Measurements from ENCODE around the gene PAOX. TPM values are rescaled to one million over a fixed set of nuclear protein-coding genes. Genes with fewer than 3 reads are reported as not detected.

PAOX gene
- total and polyA plus RNA-seq, 3 donors from 2014 or later, result 24.8 to 91.5 (median 49.5) TPM

- Histone ChIP-seq H3K36me3 (ENCODE audit: low read depth, missing control alignments) (no peaks in the 10 kb centered on the region), H3K4me1 (peaks cover 23% of the 10 kb centered on the region), H3K9me3 (no peaks in the 10 kb centered on the region), H3K27me3 (peaks cover 7% of the 10 kb centered on the region), H3K27ac (no peak overlapping the region), H3K4me3 (no peak overlapping the region)
- intact Hi-C loops (cut with DNase I; ENCODE audit: low total_unique reads), result no loop called here
- no peak for DNase-seq
- 72 to 75% methylated on average over 10 of the region's 10 CpGs for WGBS, 2 donors
- no peak for TF ChIP-seq POLR2A (IDR thresholded peaks at IDR 0.05)
These were observed 40.7 kb upstream of the PAOX start for GRCh38 chr10:133338080-133339071.

GRCh38 chr10:133339708-133340380, 39.2 kb upstream of the PAOX start:
- no peak overlapping the region for H3K4me3 ChIP-seq
- H3K27me3 ChIP-seq, result peaks cover 7% of the 10 kb centered on the region
- no peaks in the 10 kb centered on the region for H3K36me3 ChIP-seq (ENCODE audit: low read depth, missing control alignments)
- DNase-seq, result no peak
- TF ChIP-seq, protein P1, sequence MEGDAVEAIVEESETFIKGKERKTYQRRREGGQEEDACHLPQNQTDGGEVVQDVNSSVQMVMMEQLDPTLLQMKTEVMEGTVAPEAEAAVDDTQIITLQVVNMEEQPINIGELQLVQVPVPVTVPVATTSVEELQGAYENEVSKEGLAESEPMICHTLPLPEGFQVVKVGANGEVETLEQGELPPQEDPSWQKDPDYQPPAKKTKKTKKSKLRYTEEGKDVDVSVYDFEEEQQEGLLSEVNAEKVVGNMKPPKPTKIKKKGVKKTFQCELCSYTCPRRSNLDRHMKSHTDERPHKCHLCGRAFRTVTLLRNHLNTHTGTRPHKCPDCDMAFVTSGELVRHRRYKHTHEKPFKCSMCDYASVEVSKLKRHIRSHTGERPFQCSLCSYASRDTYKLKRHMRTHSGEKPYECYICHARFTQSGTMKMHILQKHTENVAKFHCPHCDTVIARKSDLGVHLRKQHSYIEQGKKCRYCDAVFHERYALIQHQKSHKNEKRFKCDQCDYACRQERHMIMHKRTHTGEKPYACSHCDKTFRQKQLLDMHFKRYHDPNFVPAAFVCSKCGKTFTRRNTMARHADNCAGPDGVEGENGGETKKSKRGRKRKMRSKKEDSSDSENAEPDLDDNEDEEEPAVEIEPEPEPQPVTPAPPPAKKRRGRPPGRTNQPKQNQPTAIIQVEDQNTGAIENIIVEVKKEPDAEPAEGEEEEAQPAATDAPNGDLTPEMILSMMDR (IDR thresholded peaks at IDR 0.05), result no peak
- no peak for TF ChIP-seq POLR2A (IDR thresholded peaks at IDR 0.05)
- no peak overlapping the region for H3K27ac ChIP-seq
- peaks cover 21% of the 10 kb centered on the region for H3K4me1 ChIP-seq
- H3K9me3 ChIP-seq, result no peaks in the 10 kb centered on the region
- 89% methylated on average over 13 of the region's 13 CpGs for WGBS, 2 donors
- intact Hi-C loops (cut with DNase I; ENCODE audit: low total_unique reads), result no loop called here

GRCh38 chr10:133341983-133342382, 37.1 kb upstream of the PAOX start:
- TF ChIP-seq, protein P1 (IDR thresholded peaks at IDR 0.05), result no peak
- TF ChIP-seq POLR2A (IDR thresholded peaks at IDR 0.05), result no peak

GRCh38 chr10:133342942-133343341, 36.1 kb upstream of the PAOX start:
- DNase-seq, result no peak
- H3K4me1 ChIP-seq, result no peaks in the 10 kb centered on the region
- intact Hi-C loops (cut with DNase I; ENCODE audit: low total_unique reads), result no loop called here
- TF ChIP-seq POLR2A (IDR thresholded peaks at IDR 0.05), result no peak
- TF ChIP-seq, protein P1 (IDR thresholded peaks at IDR 0.05), result no peak
- no peaks in the 10 kb centered on the region for H3K36me3 ChIP-seq (ENCODE audit: low read depth, missing control alignments)
- WGBS, 2 donors, result 80 to 90% methylated on average over 8 of the region's 8 CpGs
- no peaks in the 10 kb centered on the region for H3K27me3 ChIP-seq
- H3K4me3 ChIP-seq, result no peak overlapping the region
- no peak overlapping the region for H3K27ac ChIP-seq
- H3K9me3 ChIP-seq, result no peaks in the 10 kb centered on the region

More at GRCh38 chr10:133341983-133342382, 37.1 kb upstream of the PAOX start:
- no peaks in the 10 kb centered on the region for H3K4me1 ChIP-seq
- H3K36me3 ChIP-seq (ENCODE audit: low read depth, missing control alignments), result no peaks in the 10 kb centered on the region
- WGBS, 2 donors, result 90 to 94% methylated on average over 4 of the region's 4 CpGs
- H3K27ac ChIP-seq, result no peak overlapping the region
- H3K27me3 ChIP-seq, result no peaks in the 10 kb centered on the region
- no peaks in the 10 kb centered on the region for H3K9me3 ChIP-seq
- H3K4me3 ChIP-seq, result no peak overlapping the region
- no peak for DNase-seq
- intact Hi-C loops (cut with DNase I; ENCODE audit: low total_unique reads), result no loop called here

GRCh38 chr10:133343558-133343957, 35.5 kb upstream of the PAOX start:
- DNase-seq, result no peak
- Histone ChIP-seq H3K9me3 (no peaks in the 10 kb centered on the region), H3K4me1 (no peaks in the 10 kb centered on the region), H3K27me3 (no peaks in the 10 kb centered on the region), H3K36me3 (ENCODE audit: low read depth, missing control alignments) (no peaks in the 10 kb centered on the region), H3K4me3 (no peak overlapping the region), H3K27ac (no peak overlapping the region)
- 52 to 61% methylated on average over 9 of the region's 9 CpGs for WGBS, 2 donors
- no peak for TF ChIP-seq POLR2A (IDR thresholded peaks at IDR 0.05)
- TF ChIP-seq, protein P1 (IDR thresholded peaks at IDR 0.05), result no peak
- intact Hi-C loops (cut with DNase I; ENCODE audit: low total_unique reads), result no loop called here

Measured in testis (tissue), 3 donors.